ENCODE data around the gene RGPD4. TPM values are rescaled to one million over a fixed set of nuclear protein-coding genes. Genes with fewer than 3 reads are reported as not detected.
"Not testable (repeated sequence)": the region's sequence is repeated elsewhere in the genome, so short reads cannot be mapped to it uniquely, and the experiment has no call there.

Gene RGPD4
- total RNA-seq, 2 experiments from 2014 or later, result 0.64 to 0.87 TPM

GRCh38 chr2:107825206-107825563, 1.5 kb upstream of the RGPD4 start:
- DNase-seq, result no peak
- no peaks in the 10 kb centered on the region for H3K4me1 Mint-ChIP-seq
- no peak overlapping the region for H3K4me3 Mint-ChIP-seq
- no peaks in the 10 kb centered on the region for H3K9me3 Mint-ChIP-seq
- H3K36me3 Mint-ChIP-seq, result no peaks in the 10 kb centered on the region
- no peaks in the 10 kb centered on the region for H3K27me3 Mint-ChIP-seq
- no peak overlapping the region for H3K27ac Mint-ChIP-seq

- not testable (repeated sequence) for DNase-seq, H3K4me1 Mint-ChIP-seq, H3K9me3 Mint-ChIP-seq, H3K27ac Mint-ChIP-seq, H3K27me3 Mint-ChIP-seq, H3K36me3 Mint-ChIP-seq, H3K4me3 Mint-ChIP-seq
Observed at GRCh38 chr2:107829514-107829913, 2.8 kb downstream of the RGPD4 start.

- not testable (repeated sequence) for DNase-seq, H3K4me1 Mint-ChIP-seq, H3K27me3 Mint-ChIP-seq, H3K27ac Mint-ChIP-seq, H3K4me3 Mint-ChIP-seq, H3K36me3 Mint-ChIP-seq, H3K9me3 Mint-ChIP-seq
Observed at GRCh38 chr2:107833152-107833551, 6.5 kb downstream of the RGPD4 start.

GRCh38 chr2:107833618-107834017, 6.9 kb downstream of the RGPD4 start:
- not testable (repeated sequence) for H3K36me3 Mint-ChIP-seq, H3K27ac Mint-ChIP-seq, H3K4me1 Mint-ChIP-seq, H3K9me3 Mint-ChIP-seq, DNase-seq, H3K4me3 Mint-ChIP-seq, H3K27me3 Mint-ChIP-seq

- not testable (repeated sequence) for H3K4me3 Mint-ChIP-seq, H3K4me1 Mint-ChIP-seq, H3K36me3 Mint-ChIP-seq, H3K27ac Mint-ChIP-seq, H3K27me3 Mint-ChIP-seq, DNase-seq, H3K9me3 Mint-ChIP-seq
Observed at GRCh38 chr2:107916121-107916520, 89.4 kb downstream of the RGPD4 start.

- H3K27ac Mint-ChIP-seq, H3K27me3 Mint-ChIP-seq, H3K36me3 Mint-ChIP-seq, H3K9me3 Mint-ChIP-seq, DNase-seq, H3K4me3 Mint-ChIP-seq, H3K4me1 Mint-ChIP-seq: not testable (repeated sequence)
Observed at GRCh38 chr2:107916696-107917370, 90.1 kb downstream of the RGPD4 start.

GRCh38 chr2:107927034-107927534, 100.4 kb downstream of the RGPD4 start:
- Mint-ChIP-seq H3K27ac (no peak overlapping the region), H3K36me3 (no peaks in the 10 kb centered on the region), H3K9me3 (no peaks in the 10 kb centered on the region), H3K4me1 (no peaks in the 10 kb centered on the region), H3K27me3 (no peaks in the 10 kb centered on the region), H3K4me3 (no peak overlapping the region)
- no peak for DNase-seq

GRCh38 chr2:107931412-107931811, 104.7 kb downstream of the RGPD4 start:
- Mint-ChIP-seq H3K27ac (no peak overlapping the region), H3K27me3 (no peaks in the 10 kb centered on the region), H3K4me1 (no peaks in the 10 kb centered on the region), H3K4me3 (no peak overlapping the region), H3K36me3 (no peaks in the 10 kb centered on the region), H3K9me3 (no peaks in the 10 kb centered on the region)
- DNase-seq, result no peak

GRCh38 chr2:107932488-107932887, 105.8 kb downstream of the RGPD4 start:
- H3K27me3 Mint-ChIP-seq, result no peaks in the 10 kb centered on the region

GRCh38 chr2:107932979-107933378, 106.3 kb downstream of the RGPD4 start:
- Mint-ChIP-seq H3K27me3 (no peaks in the 10 kb centered on the region), H3K4me3 (no peak overlapping the region), H3K27ac (no peak overlapping the region)

More at GRCh38 chr2:107932488-107932887, 105.8 kb downstream of the RGPD4 start:
- Mint-ChIP-seq H3K4me3 (no peak overlapping the region), H3K27ac (no peak overlapping the region), H3K36me3 (no peaks in the 10 kb centered on the region), H3K4me1 (no peaks in the 10 kb centered on the region), H3K9me3 (no peaks in the 10 kb centered on the region)
- no peak for DNase-seq

GRCh38 chr2:107936433-107937359, 110.0 kb downstream of the RGPD4 start:
- Mint-ChIP-seq H3K4me1 (no peaks in the 10 kb centered on the region), H3K27me3 (no peaks in the 10 kb centered on the region), H3K27ac (no peak overlapping the region), H3K4me3 (no peak overlapping the region), H3K9me3 (no peaks in the 10 kb centered on the region), H3K36me3 (no peaks in the 10 kb centered on the region)
- no peak for DNase-seq

More at GRCh38 chr2:107932979-107933378, 106.3 kb downstream of the RGPD4 start:
- Mint-ChIP-seq H3K36me3 (no peaks in the 10 kb centered on the region), H3K4me1 (no peaks in the 10 kb centered on the region), H3K9me3 (no peaks in the 10 kb centered on the region)
- no peak for DNase-seq

Other genes starting within 250 kb of the RGPD4 start
- not detected for gene SLC5A7, start 159.6 kb downstream of the RGPD4 start, total RNA-seq